ENCODE results near the gene SASH1.

DNA sequence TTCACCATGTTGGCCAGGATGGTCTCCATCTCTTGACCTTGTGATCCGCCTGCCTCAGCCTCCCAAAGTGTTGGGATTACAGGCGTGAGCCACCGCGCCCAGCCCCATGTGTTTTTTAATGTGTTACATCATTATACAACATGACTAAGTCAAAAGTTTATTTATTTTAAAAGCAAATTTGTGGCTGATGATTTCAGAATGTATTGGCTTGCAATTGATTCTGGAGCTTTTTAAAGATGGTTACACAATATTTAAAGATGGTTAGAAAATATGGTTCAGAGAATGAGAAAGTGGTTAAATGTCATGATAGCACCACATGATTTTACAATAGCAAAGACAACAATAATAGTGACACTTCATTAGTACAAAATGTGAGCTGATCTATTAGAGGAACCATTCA is 80.5 kb downstream of the SASH1 start:
- no peak for TF ChIP-seq POLR2A (IDR thresholded peaks at IDR 0.05; ENCODE audit: low read length)
- no peak for TF ChIP-seq GATA1 (IDR thresholded peaks at IDR 0.05; ENCODE audit: low read depth, low read length)
